Loucy (cell line): ENCODE measurements around the gene BACH2.

Source experiments
- H2AFZ ChIP-seq: fragments of 200-600 bp; sonication (generic); 2 replicates; pipeline ENCODE4 v1.6.0; 2016; ENCODE audit warnings: antibody characterized with exemption, mild to moderate bottlenecking, low read length, moderate library complexity
- H3F3A ChIP-seq: fragments of 200-600 bp; 2 replicates; pipeline ENCODE4 v1.6.0; 2016; ENCODE audit warnings: antibody characterized with exemption, low read depth, mild to moderate bottlenecking
- H3K27me3 ChIP-seq: fragments of 200-600 bp; sonication (generic); 2 replicates; pipeline ENCODE4 v1.6.1; 2014; ENCODE audit warnings: low read length, mild to moderate bottlenecking; ENCODE audit not compliant: insufficient read depth, poor library complexity, severe bottlenecking
- H3K36me3 ChIP-seq: fragments of 200-600 bp; sonication (generic); 2 replicates; pipeline ENCODE4 v1.6.1; 2016; ENCODE audit warnings: low read length; ENCODE audit not compliant: insufficient read depth
- H3K4me1 ChIP-seq: fragments of 200-600 bp; sonication (generic); 2 replicates; pipeline ENCODE4 v1.5.1; 2014; ENCODE audit warnings: low read length, mild to moderate bottlenecking; ENCODE audit not compliant: insufficient read depth, poor library complexity, severe bottlenecking
- H3K4me2 ChIP-seq: fragments of 200-600 bp; sonication (generic); 2 replicates; pipeline ENCODE4 v1.6.0; 2014; ENCODE audit warnings: antibody characterized with exemption, low read length, low read depth, mild to moderate bottlenecking; ENCODE audit not compliant: poor library complexity, severe bottlenecking
- H3K4me3 ChIP-seq: fragments of 200-600 bp; sonication (generic); 2 replicates; pipeline ENCODE4 v1.5.1; 2014; ENCODE audit warnings: low read length, mild to moderate bottlenecking, mixed read lengths; ENCODE audit not compliant: poor library complexity, severe bottlenecking
- H3K79me2 ChIP-seq: fragments of 200-600 bp; sonication (generic); 2 replicates; pipeline ENCODE4 v1.6.1; 2014; ENCODE audit warnings: low read length; ENCODE audit not compliant: insufficient read depth
- H3K9ac ChIP-seq: fragments of 200-600 bp; sonication (generic); 2 replicates; pipeline ENCODE4 v1.6.0; 2014; ENCODE audit warnings: mild to moderate bottlenecking, low read depth, low read length, moderate library complexity; ENCODE audit not compliant: poor library complexity, severe bottlenecking
- H3K9me2 ChIP-seq: fragments of 200-600 bp; sonication (generic); replicated peaks from 2 replicates; pipeline ENCODE4 v1.6.1; 2016; ENCODE audit warnings: low read depth, low read length, mixed read lengths
- H3K9me3 ChIP-seq: fragments of 200-600 bp; sonication (generic); 2 replicates; pipeline ENCODE4 v1.6.1; 2014; ENCODE audit warnings: mild to moderate bottlenecking, antibody characterized with exemption, low read length, low read depth; ENCODE audit not compliant: insufficient read depth
- H4K20me1 ChIP-seq: fragments of 200-600 bp; sonication (generic); 2 replicates; pipeline ENCODE4 v1.6.0; 2014; ENCODE audit warnings: antibody characterized with exemption, low read length, mild to moderate bottlenecking; ENCODE audit not compliant: insufficient read depth, poor library complexity, severe bottlenecking
- EZH2phosphoT487 ChIP-seq: fragments of 200-600 bp; IDR thresholded peaks from 2 replicates; pipeline ENCODE4 v1.6.1; 2018; ENCODE audit warnings: antibody characterized with exemption, mild to moderate bottlenecking, moderate library complexity, borderline replicate concordance
- TF ChIP-seq, protein P1 (sequence below): fragments of 200-600 bp; sonication (generic); conservative IDR thresholded peaks from 2 replicates; pipeline ENCODE4 v1.5.1; 2014; ENCODE audit warnings: mild to moderate bottlenecking, antibody characterized with exemption, low read length

Gene BACH2

DNA sequence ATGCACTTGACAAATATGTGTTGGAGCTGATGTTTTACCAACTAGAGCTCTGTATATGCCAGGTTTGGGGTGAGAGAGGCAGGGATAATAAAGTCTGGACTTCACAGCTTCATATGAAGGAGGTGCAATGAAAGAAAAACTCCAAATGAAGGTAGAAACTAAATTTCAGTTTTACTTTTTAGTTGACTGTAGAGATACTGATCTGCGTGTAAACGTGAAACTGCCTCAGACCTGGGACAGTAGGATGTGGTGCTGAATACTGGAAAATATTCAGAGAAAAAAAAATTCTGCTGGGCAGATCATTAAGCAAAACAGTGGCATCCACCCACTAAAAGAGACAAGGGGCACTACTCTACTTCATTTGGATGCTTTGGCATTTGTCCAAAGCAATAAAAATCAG lies 94.5 kb downstream of the BACH2 start:
- Histone ChIP-seq H3K4me3 (no peak overlapping the region), H3K9me3 (peaks cover 25% of the 10 kb centered on the region), H3K4me1 (peaks cover 3% of the 10 kb centered on the region), H3K4me2 (no peak overlapping the region), H3F3A (no peaks in the 10 kb centered on the region), H4K20me1 (no peaks in the 10 kb centered on the region), H3K36me3 (peaks cover 72% of the 10 kb centered on the region), H3K79me2 (peaks cover 38% of the 10 kb centered on the region; the same call in 1 of the 2 replicates), H3K9ac (no peak overlapping the region), H3K27me3 (no peaks in the 10 kb centered on the region), H2AFZ (no peak overlapping the region), H3K9me2 (no peaks in the 10 kb centered on the region)
- no peak for TF ChIP-seq EZH2phosphoT487
- TF ChIP-seq, protein P1, sequence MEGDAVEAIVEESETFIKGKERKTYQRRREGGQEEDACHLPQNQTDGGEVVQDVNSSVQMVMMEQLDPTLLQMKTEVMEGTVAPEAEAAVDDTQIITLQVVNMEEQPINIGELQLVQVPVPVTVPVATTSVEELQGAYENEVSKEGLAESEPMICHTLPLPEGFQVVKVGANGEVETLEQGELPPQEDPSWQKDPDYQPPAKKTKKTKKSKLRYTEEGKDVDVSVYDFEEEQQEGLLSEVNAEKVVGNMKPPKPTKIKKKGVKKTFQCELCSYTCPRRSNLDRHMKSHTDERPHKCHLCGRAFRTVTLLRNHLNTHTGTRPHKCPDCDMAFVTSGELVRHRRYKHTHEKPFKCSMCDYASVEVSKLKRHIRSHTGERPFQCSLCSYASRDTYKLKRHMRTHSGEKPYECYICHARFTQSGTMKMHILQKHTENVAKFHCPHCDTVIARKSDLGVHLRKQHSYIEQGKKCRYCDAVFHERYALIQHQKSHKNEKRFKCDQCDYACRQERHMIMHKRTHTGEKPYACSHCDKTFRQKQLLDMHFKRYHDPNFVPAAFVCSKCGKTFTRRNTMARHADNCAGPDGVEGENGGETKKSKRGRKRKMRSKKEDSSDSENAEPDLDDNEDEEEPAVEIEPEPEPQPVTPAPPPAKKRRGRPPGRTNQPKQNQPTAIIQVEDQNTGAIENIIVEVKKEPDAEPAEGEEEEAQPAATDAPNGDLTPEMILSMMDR = no peak

DNA sequence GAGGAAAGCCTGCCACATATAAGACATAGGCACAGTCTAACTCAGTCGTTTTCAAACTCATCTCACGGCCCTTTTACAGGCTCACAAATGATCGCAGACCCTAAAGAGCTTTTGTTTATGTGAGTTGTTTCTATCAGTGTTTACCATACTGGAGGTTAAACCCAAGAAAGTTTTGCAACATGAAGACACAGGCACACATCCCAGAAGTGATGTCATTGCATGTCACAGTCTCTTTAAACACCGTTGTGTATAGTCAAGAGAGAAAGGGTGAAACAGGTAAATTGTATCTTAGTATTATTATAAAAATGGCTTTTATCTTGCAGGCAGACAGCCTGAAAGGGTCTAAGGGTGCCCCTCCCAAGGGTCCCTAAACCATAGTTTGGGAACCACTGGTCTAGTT lies 96.7 kb downstream of the BACH2 start:
- TF ChIP-seq, protein P1 = no peak
- TF ChIP-seq EZH2phosphoT487 = no peak
- Histone ChIP-seq H3K9me3 (peaks cover 25% of the 10 kb centered on the region), H3K9me2 (no peaks in the 10 kb centered on the region), H3K27me3 (no peaks in the 10 kb centered on the region), H3K4me1 (peaks cover 3% of the 10 kb centered on the region), H3K79me2 (peaks cover 38% of the 10 kb centered on the region; the same call in 1 of the 2 replicates), H3K9ac (no peak overlapping the region), H3F3A (no peaks in the 10 kb centered on the region), H3K4me2 (no peak overlapping the region), H2AFZ (no peak overlapping the region), H3K4me3 (no peak overlapping the region), H4K20me1 (no peaks in the 10 kb centered on the region), H3K36me3 (peaks cover 60% of the 10 kb centered on the region)

DNA sequence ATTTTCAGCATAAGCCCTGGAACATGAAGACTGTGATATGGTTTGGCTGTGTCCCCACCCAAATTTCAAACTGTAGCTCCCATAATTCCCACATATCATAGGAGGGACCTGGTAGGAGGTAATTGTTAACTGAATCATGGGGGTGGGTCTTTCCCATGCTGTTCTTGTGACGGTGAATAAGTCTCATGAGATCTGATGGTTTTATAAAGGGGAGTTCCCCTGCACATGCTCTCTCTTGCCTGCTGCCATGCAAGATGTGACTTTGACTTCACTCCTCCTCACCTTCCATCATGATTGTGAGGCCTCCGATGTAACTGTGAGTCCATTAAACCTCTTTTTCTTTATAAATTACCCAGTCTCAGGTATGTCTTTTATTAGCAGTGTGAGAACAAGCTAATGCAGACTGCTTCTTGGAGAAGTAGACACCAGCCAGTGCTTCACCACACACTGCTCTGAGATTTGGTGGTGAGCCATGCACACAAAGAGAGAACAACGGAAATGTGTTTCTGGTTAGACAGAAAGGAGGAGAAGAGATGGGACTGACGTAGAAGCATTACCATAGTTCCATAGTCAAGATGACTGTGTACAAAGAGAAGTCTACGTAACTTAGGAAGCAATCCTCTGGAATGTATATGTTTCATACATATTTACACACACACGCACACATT lies 97.8 kb downstream of the BACH2 start:
- H3K4me1 ChIP-seq = peaks cover 3% of the 10 kb centered on the region
- TF ChIP-seq, protein P1 = no peak
- no peak for TF ChIP-seq EZH2phosphoT487
- no peak overlapping the region for H3K4me3 ChIP-seq
- peaks cover 50% of the 10 kb centered on the region for H3K36me3 ChIP-seq
- no peaks in the 10 kb centered on the region for H3K9me2 ChIP-seq
- H3K4me2 ChIP-seq = no peak overlapping the region
- H3F3A ChIP-seq = no peaks in the 10 kb centered on the region
- H3K27me3 ChIP-seq = no peaks in the 10 kb centered on the region
- H2AFZ ChIP-seq = no peak overlapping the region
- H3K9me3 ChIP-seq = peaks cover 25% of the 10 kb centered on the region
- peaks cover 36% of the 10 kb centered on the region; the same call in 1 of the 2 replicates for H3K79me2 ChIP-seq
- no peaks in the 10 kb centered on the region for H4K20me1 ChIP-seq
- H3K9ac ChIP-seq = no peak overlapping the region
